IPS-15b (cell line): ENCODE measurements around the gene UNC13D.

Source experiments
- H3K27me3 ChIP-seq: one replicate; pipeline ENCODE4 v1.6.1; 2013; ENCODE audit warnings: low read length; ENCODE audit not compliant: control insufficient read depth, insufficient read depth
- H3K36me3 ChIP-seq: one replicate; pipeline ENCODE4 v1.6.1; 2013; ENCODE audit warnings: low read length; ENCODE audit not compliant: control insufficient read depth, insufficient read depth
- H3K4me1 ChIP-seq: one replicate; pipeline ENCODE4 v1.6.1; 2013; ENCODE audit warnings: mild to moderate bottlenecking, low read length; ENCODE audit not compliant: control insufficient read depth, insufficient read depth
- H3K4me3 ChIP-seq: one replicate; pipeline ENCODE4 v1.5.1; 2013; ENCODE audit warnings: low read depth, low read length
- H3K9ac ChIP-seq: one replicate; pipeline ENCODE4 v1.6.1; 2013; ENCODE audit warnings: low read depth, mild to moderate bottlenecking, low read length
- H3K9me3 ChIP-seq: one replicate; pipeline ENCODE4 v1.6.1; 2013; ENCODE audit warnings: mild to moderate bottlenecking, low read length; ENCODE audit not compliant: control insufficient read depth, insufficient read depth

Gene UNC13D

GRCh38 chr17:75846692-75847613, 2.7 kb upstream of the UNC13D start:
- peaks cover 39% of the 10 kb centered on the region for H3K36me3 ChIP-seq
- no peaks in the 10 kb centered on the region for H3K27me3 ChIP-seq
- no peaks in the 10 kb centered on the region for H3K4me1 ChIP-seq
- no peak overlapping the region for H3K4me3 ChIP-seq
- H3K9me3 ChIP-seq: no peaks in the 10 kb centered on the region
- H3K9ac ChIP-seq: no peak overlapping the region

- H3K4me3 ChIP-seq: no peak overlapping the region
- H3K9me3 ChIP-seq: no peaks in the 10 kb centered on the region
- no peak overlapping the region for H3K9ac ChIP-seq
- H3K36me3 ChIP-seq: peaks cover 36% of the 10 kb centered on the region
- H3K4me1 ChIP-seq: no peaks in the 10 kb centered on the region
- H3K27me3 ChIP-seq: no peaks in the 10 kb centered on the region
Observed at GRCh38 chr17:75845933-75846691, 1.9 kb upstream of the UNC13D start.

- Histone ChIP-seq H3K27me3 (no peaks in the 10 kb centered on the region), H3K36me3 (peaks cover 32% of the 10 kb centered on the region), H3K4me1 (no peaks in the 10 kb centered on the region), H3K9me3 (no peaks in the 10 kb centered on the region), H3K9ac (no peak overlapping the region), H3K4me3 (no peak overlapping the region)
Observed at GRCh38 chr17:75845058-75845711, 981 bp upstream of the UNC13D start.

- H3K27me3 ChIP-seq: no peaks in the 10 kb centered on the region
- H3K4me1 ChIP-seq: no peaks in the 10 kb centered on the region
- H3K9ac ChIP-seq: no peak overlapping the region
- H3K4me3 ChIP-seq: no peak overlapping the region
- peaks cover 28% of the 10 kb centered on the region for H3K36me3 ChIP-seq
- no peaks in the 10 kb centered on the region for H3K9me3 ChIP-seq
Observed at GRCh38 chr17:75844530-75845057, 390 bp upstream of the UNC13D start.

- peaks cover 21% of the 10 kb centered on the region for H3K36me3 ChIP-seq
- no peak overlapping the region for H3K9ac ChIP-seq
- no peaks in the 10 kb centered on the region for H3K4me1 ChIP-seq
- H3K9me3 ChIP-seq: no peaks in the 10 kb centered on the region
- H3K4me3 ChIP-seq: no peak overlapping the region
- H3K27me3 ChIP-seq: no peaks in the 10 kb centered on the region
Observed at GRCh38 chr17:75842963-75843576, 1.1 kb downstream of the UNC13D start.

- Histone ChIP-seq H3K27me3 (no peaks in the 10 kb centered on the region), H3K9me3 (no peaks in the 10 kb centered on the region), H3K36me3 (peaks cover 15% of the 10 kb centered on the region), H3K4me3 (no peak overlapping the region), H3K4me1 (no peaks in the 10 kb centered on the region), H3K9ac (no peak overlapping the region)
Observed at GRCh38 chr17:75842411-75842810, 1.8 kb downstream of the UNC13D start.

- Histone ChIP-seq H3K9me3 (no peaks in the 10 kb centered on the region), H3K36me3 (no peaks in the 10 kb centered on the region), H3K4me3 (no peak overlapping the region), H3K27me3 (no peaks in the 10 kb centered on the region), H3K9ac (no peak overlapping the region), H3K4me1 (no peaks in the 10 kb centered on the region)
Observed at GRCh38 chr17:75840799-75841164, 3.4 kb downstream of the UNC13D start.

- no peaks in the 10 kb centered on the region for H3K27me3 ChIP-seq
- H3K4me1 ChIP-seq: no peaks in the 10 kb centered on the region
- no peaks in the 10 kb centered on the region for H3K36me3 ChIP-seq
- H3K9me3 ChIP-seq: no peaks in the 10 kb centered on the region
- H3K4me3 ChIP-seq: no peak overlapping the region
- no peak overlapping the region for H3K9ac ChIP-seq
Observed at GRCh38 chr17:75839942-75840798, 4.0 kb downstream of the UNC13D start.

- Histone ChIP-seq H3K4me1 (peaks cover 7% of the 10 kb centered on the region), H3K27me3 (no peaks in the 10 kb centered on the region), H3K36me3 (no peaks in the 10 kb centered on the region), H3K9ac (no peak overlapping the region), H3K9me3 (no peaks in the 10 kb centered on the region), H3K4me3 (no peak overlapping the region)
Observed at GRCh38 chr17:75838410-75838809, 5.8 kb downstream of the UNC13D start.

GRCh38 chr17:75837899-75838298, 6.3 kb downstream of the UNC13D start:
- Histone ChIP-seq H3K36me3 (no peaks in the 10 kb centered on the region), H3K9ac (no peak overlapping the region), H3K9me3 (no peaks in the 10 kb centered on the region), H3K4me3 (no peak overlapping the region), H3K4me1 (peaks cover 9% of the 10 kb centered on the region), H3K27me3 (no peaks in the 10 kb centered on the region)
